ENCODE results near the gene FCGR3A.

FCGR3A gene

DNA sequence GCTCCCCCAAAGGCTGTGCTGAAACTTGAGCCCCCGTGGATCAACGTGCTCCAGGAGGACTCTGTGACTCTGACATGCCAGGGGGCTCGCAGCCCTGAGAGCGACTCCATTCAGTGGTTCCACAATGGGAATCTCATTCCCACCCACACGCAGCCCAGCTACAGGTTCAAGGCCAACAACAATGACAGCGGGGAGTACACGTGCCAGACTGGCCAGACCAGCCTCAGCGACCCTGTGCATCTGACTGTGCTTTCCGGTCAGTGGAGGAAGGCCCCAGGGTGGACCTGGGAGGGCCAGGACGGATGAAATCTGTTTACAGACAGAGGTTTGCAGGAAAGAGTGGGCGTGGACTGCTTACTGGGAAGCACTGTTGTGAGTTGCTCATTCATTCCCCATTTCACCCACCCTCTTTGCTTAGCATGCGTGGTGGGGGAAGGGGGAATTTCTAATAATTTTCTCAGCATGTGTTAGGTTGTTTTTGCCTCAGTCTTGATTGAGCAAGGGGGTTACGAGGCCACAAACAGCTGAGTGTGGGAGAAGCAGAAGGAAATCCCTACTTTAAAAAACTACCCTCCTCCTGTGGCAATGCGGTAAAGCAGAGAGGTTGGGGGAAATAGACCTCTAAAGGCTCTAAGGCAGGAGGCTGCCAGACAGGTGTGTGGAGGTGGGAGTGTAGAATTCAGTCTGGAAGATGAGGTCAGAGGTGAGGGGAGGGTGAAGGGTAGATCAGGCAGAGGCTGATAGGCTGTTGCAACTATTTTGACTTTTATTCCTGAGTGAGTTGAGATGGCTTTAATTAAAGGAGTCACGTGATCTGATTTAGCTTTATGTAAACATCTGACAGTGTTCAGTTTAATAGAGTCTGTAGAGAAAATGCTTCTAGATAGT, 43.0 kb downstream of the FCGR3A start:
- no peak for DNase-seq (ENCODE audit: low read depth, low spot score)
- no peak overlapping the region for H3K4me3 ChIP-seq (ENCODE audit: low read depth, low read length)

DNA sequence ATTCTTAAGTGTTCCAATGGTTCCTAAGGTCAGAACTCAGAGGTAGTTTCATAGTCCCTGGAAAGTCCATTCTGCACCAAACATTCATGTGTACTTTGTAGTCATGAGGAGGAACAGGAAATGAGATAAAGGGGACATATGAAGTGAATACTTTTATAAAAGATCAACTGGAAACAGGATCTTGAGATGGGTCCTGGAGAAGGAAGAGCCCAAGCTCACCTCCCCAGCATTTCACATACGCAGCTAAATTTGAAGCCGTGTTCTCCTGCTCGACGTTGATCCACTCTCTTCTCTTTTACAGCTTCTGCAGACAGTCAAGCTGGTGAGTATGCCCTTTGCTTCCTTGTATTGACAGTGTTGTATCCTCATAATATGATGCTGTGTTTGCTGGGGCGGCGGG, 43.9 kb downstream of the FCGR3A start:
- no peak overlapping the region for H3K4me3 ChIP-seq (ENCODE audit: low read depth, low read length)
- in situ Hi-C loops (cut with HindIII; ENCODE audit: low sequenced_read_pairs), result no loop called here

More for the DNA sequence above, 43.0 kb downstream of the FCGR3A start:
- in situ Hi-C loops (cut with HindIII; ENCODE audit: low sequenced_read_pairs), result no loop called here
- TF ChIP-seq, protein P1, sequence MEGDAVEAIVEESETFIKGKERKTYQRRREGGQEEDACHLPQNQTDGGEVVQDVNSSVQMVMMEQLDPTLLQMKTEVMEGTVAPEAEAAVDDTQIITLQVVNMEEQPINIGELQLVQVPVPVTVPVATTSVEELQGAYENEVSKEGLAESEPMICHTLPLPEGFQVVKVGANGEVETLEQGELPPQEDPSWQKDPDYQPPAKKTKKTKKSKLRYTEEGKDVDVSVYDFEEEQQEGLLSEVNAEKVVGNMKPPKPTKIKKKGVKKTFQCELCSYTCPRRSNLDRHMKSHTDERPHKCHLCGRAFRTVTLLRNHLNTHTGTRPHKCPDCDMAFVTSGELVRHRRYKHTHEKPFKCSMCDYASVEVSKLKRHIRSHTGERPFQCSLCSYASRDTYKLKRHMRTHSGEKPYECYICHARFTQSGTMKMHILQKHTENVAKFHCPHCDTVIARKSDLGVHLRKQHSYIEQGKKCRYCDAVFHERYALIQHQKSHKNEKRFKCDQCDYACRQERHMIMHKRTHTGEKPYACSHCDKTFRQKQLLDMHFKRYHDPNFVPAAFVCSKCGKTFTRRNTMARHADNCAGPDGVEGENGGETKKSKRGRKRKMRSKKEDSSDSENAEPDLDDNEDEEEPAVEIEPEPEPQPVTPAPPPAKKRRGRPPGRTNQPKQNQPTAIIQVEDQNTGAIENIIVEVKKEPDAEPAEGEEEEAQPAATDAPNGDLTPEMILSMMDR (IDR thresholded peaks at IDR 0.05; ENCODE audit: low read depth, low read length), result no peak

DNA sequence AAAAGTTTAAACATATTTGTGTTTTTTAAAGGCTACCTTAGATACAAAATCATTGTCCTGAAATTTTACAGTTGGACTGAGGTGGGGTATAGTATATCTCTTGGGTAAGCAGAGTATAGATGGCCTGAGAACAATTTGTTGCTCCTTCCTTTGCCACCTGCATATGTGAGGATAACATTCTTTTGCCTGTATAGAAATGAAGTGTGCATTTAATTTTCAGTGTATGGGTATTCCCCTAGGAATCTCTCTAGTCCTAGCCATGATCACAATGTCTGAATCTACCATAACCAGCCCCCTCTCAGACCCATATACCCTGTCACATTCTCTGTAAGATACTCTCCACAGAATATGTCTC, 46.2 kb downstream of the FCGR3A start:
- TF ChIP-seq, protein P1 (IDR thresholded peaks at IDR 0.05; ENCODE audit: low read depth, low read length), result no peak
- no peak overlapping the region for H3K4me3 ChIP-seq (ENCODE audit: low read depth, low read length)
- in situ Hi-C loops (cut with HindIII; ENCODE audit: low sequenced_read_pairs), result no loop called here
- DNase-seq (ENCODE audit: low read depth, low spot score), result no peak

More for the DNA sequence above, 43.9 kb downstream of the FCGR3A start:
- no peak for DNase-seq (ENCODE audit: low read depth, low spot score)
- TF ChIP-seq, protein P1 (IDR thresholded peaks at IDR 0.05; ENCODE audit: low read depth, low read length), result no peak

DNA sequence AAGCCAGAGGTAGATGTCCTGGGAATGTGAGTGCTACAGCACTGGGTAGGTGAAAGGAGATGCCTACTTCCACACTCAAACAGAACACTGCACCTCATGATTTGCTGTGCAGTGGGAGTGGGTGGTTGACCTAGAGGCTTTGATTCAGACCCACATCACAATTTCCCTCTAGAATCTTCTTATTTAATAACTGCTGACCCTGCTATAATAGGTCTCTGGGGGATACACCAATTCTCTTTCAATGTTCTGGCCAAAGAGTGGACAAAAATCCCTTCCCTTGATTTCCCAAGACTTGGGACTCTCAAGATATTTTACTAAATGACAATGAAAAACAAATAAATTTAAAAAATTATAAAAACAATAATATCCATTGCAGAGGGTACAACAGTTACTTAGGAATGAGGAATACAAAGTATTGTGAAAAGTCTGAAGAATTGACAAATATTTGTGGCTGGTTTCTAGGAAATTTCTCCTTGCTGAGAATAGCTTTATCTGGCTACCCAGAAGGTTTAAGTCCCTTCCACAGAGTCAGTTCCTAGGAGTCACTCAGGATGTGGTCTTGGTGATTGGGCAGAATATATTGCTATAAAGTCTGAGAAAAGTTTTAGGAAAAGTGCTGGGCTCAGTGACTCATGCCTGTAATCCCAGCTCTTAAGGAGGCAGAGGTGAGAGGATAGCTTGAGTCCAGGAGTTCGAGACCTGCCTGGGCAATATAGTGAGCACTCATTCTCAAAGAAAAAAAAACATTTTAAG, 46.8 kb downstream of the FCGR3A start:
- H3K4me3 ChIP-seq (ENCODE audit: low read depth, low read length), result no peak overlapping the region
- in situ Hi-C loops (cut with HindIII; ENCODE audit: low sequenced_read_pairs), result no loop called here
- DNase-seq (ENCODE audit: low read depth, low spot score), result no peak
- TF ChIP-seq, protein P1 (IDR thresholded peaks at IDR 0.05; ENCODE audit: low read depth, low read length), result no peak

DNA sequence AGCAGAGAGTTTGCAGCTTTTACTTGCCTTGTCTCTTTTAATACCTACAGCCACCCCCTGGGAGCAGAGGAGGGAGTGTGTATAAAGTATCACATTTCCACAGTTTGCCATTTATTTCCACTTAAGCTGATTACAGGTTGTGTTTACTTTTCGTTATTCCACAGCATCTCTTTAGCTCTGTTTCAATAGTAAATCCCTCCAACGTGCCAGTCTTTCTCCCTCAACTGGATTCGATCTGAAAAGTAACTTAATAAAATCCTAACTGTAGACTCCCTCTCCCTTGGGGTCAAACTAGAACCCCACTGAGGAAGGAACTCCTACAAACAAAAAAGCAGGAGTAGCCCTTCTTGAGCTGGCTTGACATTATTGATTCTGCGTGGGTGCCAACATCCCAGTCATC, 47.4 kb downstream of the FCGR3A start:
- no peak overlapping the region for H3K4me3 ChIP-seq (ENCODE audit: low read depth, low read length)
- TF ChIP-seq, protein P1 (IDR thresholded peaks at IDR 0.05; ENCODE audit: low read depth, low read length), result no peak
- in situ Hi-C loops (cut with HindIII; ENCODE audit: low sequenced_read_pairs), result no loop called here

DNA sequence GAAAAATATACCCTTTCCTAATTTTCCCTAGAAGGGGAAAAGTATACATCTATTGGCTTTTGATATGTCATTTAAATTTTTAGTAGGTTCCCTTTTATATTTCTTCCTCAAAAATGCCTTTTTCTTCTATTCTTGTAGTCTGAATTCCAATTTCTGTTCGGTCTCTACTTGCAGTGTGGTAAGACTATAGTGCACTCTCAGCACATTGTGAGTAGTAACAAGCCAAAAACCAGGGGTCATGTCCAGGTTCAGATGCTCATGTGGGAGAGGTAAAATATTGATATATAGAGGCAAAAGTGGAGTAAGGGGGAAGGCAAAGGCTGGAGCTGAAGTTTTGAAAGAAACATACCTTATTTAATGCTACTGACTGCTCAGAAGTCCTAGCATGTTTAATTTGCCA, 48.4 kb downstream of the FCGR3A start:
- in situ Hi-C loops (cut with HindIII; ENCODE audit: low sequenced_read_pairs), result no loop called here
- TF ChIP-seq, protein P1 (IDR thresholded peaks at IDR 0.05; ENCODE audit: low read depth, low read length), result no peak
- DNase-seq (ENCODE audit: low read depth, low spot score), result no peak
- no peak overlapping the region for H3K4me3 ChIP-seq (ENCODE audit: low read depth, low read length)

More for the DNA sequence above, 47.4 kb downstream of the FCGR3A start:
- DNase-seq (ENCODE audit: low read depth, low spot score), result no peak

Data from astrocyte of the spinal cord (primary cell).